Liver (tissue), 9 donors: ENCODE data around the gene RAB13. TPM values are rescaled to one million over a fixed set of nuclear protein-coding genes. Genes with fewer than 3 reads are reported as not detected.
A peak's percentile ranks its signal among the peaks of the same experiment; 100 is the strongest.

Experiments used
- DNase-seq: peaks from one replicate; pipeline ENCODE4 v3.0.0-alpha.2; 2017; ENCODE audit warnings: low spot score
- H3K27ac ChIP-seq, 2 donors: one replicate each; pipeline ENCODE4 v1.7.0; 2013; ENCODE audit warnings: inconsistent platforms in 2 of 2, low read length in 2 of 2, control low read depth in 1 of 2, low read depth in 1 of 2, mild to moderate bottlenecking in 1 of 2
- H3K27me3 ChIP-seq, 4 donors: one replicate each; pipeline versions ENCODE4 v1.6.1 to v1.7.0; 2013; ENCODE audit warnings: low read length in 3 of 4, inconsistent platforms in 1 of 4, mild to moderate bottlenecking in 1 of 4, moderate library complexity in 1 of 4; ENCODE audit not compliant: control insufficient read depth in 4 of 4, insufficient read depth in 4 of 4
- H3K36me3 ChIP-seq, 4 donors: one replicate each; pipeline versions ENCODE4 v1.6.1 to v1.7.0; 2013; ENCODE audit warnings: low read length in 3 of 4, mild to moderate bottlenecking in 3 of 4, low read depth in 1 of 4, moderate library complexity in 1 of 4; ENCODE audit not compliant: control insufficient read depth in 4 of 4, insufficient read depth in 3 of 4
- H3K4me1 ChIP-seq, 4 donors: one replicate each; pipeline versions ENCODE4 v1.6.1 to v1.7.0; 2013; ENCODE audit warnings: low read length in 3 of 4, mild to moderate bottlenecking in 3 of 4, moderate library complexity in 1 of 4; ENCODE audit not compliant: control insufficient read depth in 4 of 4, insufficient read depth in 4 of 4
- H3K4me3 ChIP-seq, 3 donors: one replicate each; pipeline versions ENCODE4 v1.6.1 to v1.7.0; 2013; ENCODE audit warnings: low read length in 3 of 3, control low read depth in 1 of 3, low read depth in 1 of 3, mild to moderate bottlenecking in 1 of 3
- H3K9ac ChIP-seq, 2 donors: one replicate each; pipeline ENCODE4 v1.7.0; 2013; ENCODE audit warnings: low read length in 2 of 2, mild to moderate bottlenecking in 2 of 2, moderate library complexity in 2 of 2, control low read depth in 1 of 2, low read depth in 1 of 2
- H3K9me3 ChIP-seq, 4 donors: one replicate each; pipeline versions ENCODE4 v1.6.1 to v1.7.0; 2013; ENCODE audit warnings: low read length in 3 of 4; ENCODE audit not compliant: control insufficient read depth in 4 of 4
- ATF3 ChIP-seq: IDR thresholded peaks from 2 replicates; pipeline ENCODE4 v1.6.1; 2016; ENCODE audit warnings: antibody characterized with exemption
- CTCF ChIP-seq: fragments of 150-350 bp; IDR thresholded peaks from 2 replicates; pipeline ENCODE4 v1.5.1; 2017; ENCODE audit warnings: improper control_type of control experiment, low read depth, low read length; ENCODE audit not compliant: missing input control
- EGR1 ChIP-seq, 2 donors: IDR thresholded peaks; 2 replicates each; pipeline ENCODE4 v1.6.1; 2016 to 2018; ENCODE audit warnings: antibody characterized with exemption in 2 of 2, low read depth in 2 of 2
- FOXA1 ChIP-seq: IDR thresholded peaks from 2 replicates; pipeline ENCODE4 v1.6.1; 2016; ENCODE audit warnings: antibody characterized with exemption
- FOXA2 ChIP-seq: IDR thresholded peaks from 2 replicates; pipeline ENCODE4 v1.6.1; 2016; ENCODE audit warnings: antibody characterized with exemption
- GABPA ChIP-seq, 2 donors: IDR thresholded peaks in 1 of 2; conservative IDR thresholded peaks in 1 of 2; 2 replicates each; pipeline ENCODE4 v1.6.1; 2016; ENCODE audit warnings: antibody characterized with exemption in 2 of 2, mild to moderate bottlenecking in 1 of 2, moderate library complexity in 1 of 2
- HNF4A ChIP-seq, 2 donors: conservative IDR thresholded peaks; 2 replicates each; pipeline ENCODE4 v1.6.1; 2016; ENCODE audit warnings: antibody characterized with exemption in 2 of 2, mild to moderate bottlenecking in 2 of 2
- HNF4G ChIP-seq: IDR thresholded peaks from 2 replicates; pipeline ENCODE4 v1.6.1; 2016; ENCODE audit warnings: antibody characterized with exemption
- JUND ChIP-seq, 2 donors: IDR thresholded peaks; 2 replicates each; pipeline ENCODE4 v1.6.1; 2016; ENCODE audit warnings: antibody characterized with exemption in 2 of 2
- NR2F2 ChIP-seq: IDR thresholded peaks from 2 replicates; pipeline ENCODE4 v1.6.1; 2016; ENCODE audit warnings: antibody characterized with exemption
- RAD21 ChIP-seq, 2 donors: IDR thresholded peaks; 2 replicates each; pipeline ENCODE4 v1.6.1; 2016; ENCODE audit warnings: antibody characterized with exemption in 2 of 2, mild to moderate bottlenecking in 2 of 2
- REST ChIP-seq: IDR thresholded peaks from 2 replicates; pipeline ENCODE4 v1.6.1; 2016; ENCODE audit warnings: antibody characterized with exemption, mild to moderate bottlenecking
- RXRA ChIP-seq, 2 donors: IDR thresholded peaks; 2 replicates each; pipeline ENCODE4 v1.6.1; 2017 to 2018; ENCODE audit warnings: antibody characterized with exemption in 2 of 2, mild to moderate bottlenecking in 1 of 2
- SP1 ChIP-seq: IDR thresholded peaks from 2 replicates; pipeline ENCODE4 v1.6.1; 2018; ENCODE audit warnings: antibody characterized with exemption, mild to moderate bottlenecking
- TAF1 ChIP-seq: conservative IDR thresholded peaks from 2 replicates; pipeline ENCODE4 v1.6.1; 2016; ENCODE audit warnings: antibody characterized with exemption, mild to moderate bottlenecking
- YY1 ChIP-seq: IDR thresholded peaks from 2 replicates; pipeline ENCODE4 v1.6.1; 2016; ENCODE audit warnings: antibody characterized with exemption, mild to moderate bottlenecking
- WGBS: extraction: QIAGEN DNeasy Blood & Tissue Kit; methylation state at CpG from one replicate; pipeline ENCODE4 v1.1.7; 2013; 5-methylcytosine and 5-hydroxymethylcytosine counted together
- polyA plus RNA-seq, 2 donors: library from polyadenylated mRNA; stranded (reverse) in 1 of 2; unstranded in 1 of 2; fragments of 200-250 nt in 1 of 2; fragments of >200 nt in 1 of 2; fragmentation: Nextera tagmentation in 1 of 2; extraction: Ambion mirVana in 1 of 2; gene quantifications; one replicate each; pipeline versions ENCODE4 v1.2.1 to v1.2.3, GENCODE V29; 2013 to 2015
- total RNA-seq, 2 donors: library from RNA; depleted of rRNA; stranded (reverse); fragments of >200 nt; gene quantifications; one replicate each; pipeline ENCODE4 v1.2.3, GENCODE V29; 2014
- TF ChIP-seq, protein P1 (sequence below): IDR thresholded peaks from 2 replicates; pipeline ENCODE4 v1.6.1; 2016; ENCODE audit warnings: antibody characterized with exemption
- TF ChIP-seq, protein P2 (sequence below): IDR thresholded peaks from 2 replicates; pipeline ENCODE4 v1.6.1; 2016; ENCODE audit warnings: antibody characterized with exemption
- donor health status: healthy.
- donor health status: healthy.
- donor health status: healthy.
- donor health status: healthy.
- donor health status: healthy.

Gene RAB13
- total and polyA plus RNA-seq, 4 donors: 18.0 to 72.9 (median 32.5) TPM

- Histone ChIP-seq H3K4me1 (peaks cover 12 to 67% (median 54%) of the 10 kb centered on the region in 4 donors), H3K4me3 (peak within 1 kb of the TSS; percentile 68 to 99 (median 89)), H3K9ac (peak within 1 kb of the TSS; percentile 73 to 89), H3K36me3 (peaks cover 0 to 8% (median 1%) of the 10 kb centered on the region in 4 donors), H3K27ac (peak within 1 kb of the TSS; percentile 91 to 94), H3K27me3 (no peaks in the 10 kb centered on the region), H3K9me3 (no peaks in the 10 kb centered on the region)
- peak; percentile 98 for DNase-seq
- WGBS: under 1% methylated on average over 74 of the region's 75 CpGs
- TF ChIP-seq, protein P1, sequence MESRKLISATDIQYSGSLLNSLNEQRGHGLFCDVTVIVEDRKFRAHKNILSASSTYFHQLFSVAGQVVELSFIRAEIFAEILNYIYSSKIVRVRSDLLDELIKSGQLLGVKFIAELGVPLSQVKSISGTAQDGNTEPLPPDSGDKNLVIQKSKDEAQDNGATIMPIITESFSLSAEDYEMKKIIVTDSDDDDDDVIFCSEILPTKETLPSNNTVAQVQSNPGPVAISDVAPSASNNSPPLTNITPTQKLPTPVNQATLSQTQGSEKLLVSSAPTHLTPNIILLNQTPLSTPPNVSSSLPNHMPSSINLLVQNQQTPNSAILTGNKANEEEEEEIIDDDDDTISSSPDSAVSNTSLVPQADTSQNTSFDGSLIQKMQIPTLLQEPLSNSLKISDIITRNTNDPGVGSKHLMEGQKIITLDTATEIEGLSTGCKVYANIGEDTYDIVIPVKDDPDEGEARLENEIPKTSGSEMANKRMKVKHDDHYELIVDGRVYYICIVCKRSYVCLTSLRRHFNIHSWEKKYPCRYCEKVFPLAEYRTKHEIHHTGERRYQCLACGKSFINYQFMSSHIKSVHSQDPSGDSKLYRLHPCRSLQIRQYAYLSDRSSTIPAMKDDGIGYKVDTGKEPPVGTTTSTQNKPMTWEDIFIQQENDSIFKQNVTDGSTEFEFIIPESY: no peak
- TF ChIP-seq HNF4A (conservative IDR thresholded peaks at IDR 0.05) (peak; percentile 9 to 10), EGR1 (IDR thresholded peaks at IDR 0.05; ENCODE audit: low read depth in 2 of 2) (peak in 1 of 2 donors; percentile 45), TAF1 (no peak), RAD21 (IDR thresholded peaks at IDR 0.05) (no peak), NR2F2 (peak; percentile 72), SP1 (peak; percentile 69), FOXA2 (peak; percentile 5), FOXA1 (peak; percentile 16), HNF4G (no peak), GABPA (IDR thresholded peaks at IDR 0.05 in 1 of 2, conservative IDR thresholded peaks at IDR 0.05 in 1 of 2) (peak; percentile 67 to 90), JUND (IDR thresholded peaks at IDR 0.05) (peak in 1 of 2 donors; percentile 26), RXRA (IDR thresholded peaks at IDR 0.05) (peak in 1 of 2 donors; percentile 55), YY1 (peak; percentile 74), ATF3 (no peak), REST (peak; percentile 40), CTCF (no peak)
- TF ChIP-seq, protein P2, sequence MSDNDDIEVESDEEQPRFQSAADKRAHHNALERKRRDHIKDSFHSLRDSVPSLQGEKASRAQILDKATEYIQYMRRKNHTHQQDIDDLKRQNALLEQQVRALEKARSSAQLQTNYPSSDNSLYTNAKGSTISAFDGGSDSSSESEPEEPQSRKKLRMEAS: peak; percentile 64
These were observed 27.8 kb downstream of the RAB13 start, which contains the start of gene CRTC2 for GRCh38 chr1:153958111-153958960. Gene CRTC2 (minus strand): TSS chr1:153958612. CDS start chr1:153958497, 115 bp downstream.
